Mucosa of descending colon (tissue), 3 donors: ENCODE data around the gene CRKL. TPM values are rescaled to one million over a fixed set of nuclear protein-coding genes. Genes with fewer than 3 reads are reported as not detected.

Experiments
- ATAC-seq: fragments of 200-7000 bp; cut with Tn5 transposase; one replicate; pipeline ENCODE4 v1.9.1; 2020; ENCODE audit warnings: mild to moderate bottlenecking, moderate library complexity
- DNase-seq, 3 donors: peaks; one replicate each; pipeline ENCODE4 v3.0.0-alpha.2; 2020
- H3K36me3 ChIP-seq: fragments of 200-600 bp; one replicate; pipeline ENCODE4 v1.8.0; 2021; ENCODE audit warnings: low read depth, mild to moderate bottlenecking
- H3K4me1 ChIP-seq: fragments of 200-600 bp; one replicate; pipeline ENCODE4 v1.8.0; 2021; ENCODE audit warnings: low read depth, mild to moderate bottlenecking
- H3K4me3 ChIP-seq: fragments of 200-600 bp; one replicate; pipeline ENCODE4 v1.8.0; 2021; ENCODE audit warnings: mild to moderate bottlenecking
- H3K9me3 ChIP-seq: fragments of 200-600 bp; one replicate; pipeline ENCODE4 v1.8.0; 2021; ENCODE audit warnings: mild to moderate bottlenecking
- CTCF ChIP-seq: fragments of 200-600 bp; IDR thresholded peaks from one replicate; pipeline ENCODE4 v1.8.0; 2022; ENCODE audit warnings: antibody characterized with exemption, mild to moderate bottlenecking
- intact Hi-C, 2 donors: fragments of 100-400 bp; cut with DNase I in 1 of 2; cut with micrococcal nuclease in 1 of 2; formaldehyde crosslinking; loops; one replicate each; pipeline versions ENCODE4 v1.11.0 to v1.11.1; 2022; cut with DNase I, micrococcal nuclease
- total RNA-seq, 3 donors: library from RNA; stranded (reverse); fragmentation: NEBNext Ultra II Directional in 2 of 3; extraction: Animal tissue kit (Norgen Biotek cat#: 25700) in 2 of 3; gene quantifications; one replicate each; pipeline versions ENCODE4 v1.2.1 to v1.2.4, GENCODE V29; 2021 to 2023
- donor health status: DM: no; HTN: no; CAD: no; lungs with moderate emphysema.
- donor health status: DM: no; HTN: no; CAD: no.
- donor health status: DM: no; HTN: yes; CAD: no.

The CRKL gene
- total RNA-seq, 3 donors from 2014 or later = 48.7 to 63.4 (median 55.3) TPM

- H3K4me1 ChIP-seq = peaks cover 4% of the 10 kb centered on the region
- H3K4me3 ChIP-seq = no peak overlapping the region
- no peak for DNase-seq
- TF ChIP-seq CTCF = no peak
- no peak for ATAC-seq
- no peaks in the 10 kb centered on the region for H3K36me3 ChIP-seq
- H3K9me3 ChIP-seq = no peaks in the 10 kb centered on the region
- intact Hi-C loops = no loop called here
These were observed 39.5 kb upstream of the CRKL start for GRCh38 chr22:20877715-20878114.

- no peak for TF ChIP-seq CTCF
These were observed 36.0 kb upstream of the CRKL start for GRCh38 chr22:20881231-20881630.

GRCh38 chr22:20881869-20882815 is 35.1 kb upstream of the CRKL start:
- Histone ChIP-seq H3K9me3 (no peaks in the 10 kb centered on the region), H3K4me1 (peaks cover 14% of the 10 kb centered on the region), H3K36me3 (no peaks in the 10 kb centered on the region), H3K4me3 (no peak overlapping the region)
- DNase-seq (peak in 1 of 3 donors; percentile 3), ATAC-seq (no peak)
- intact Hi-C loops = no loop called here
- no peak for TF ChIP-seq CTCF

More at GRCh38 chr22:20881231-20881630, 36.0 kb upstream of the CRKL start:
- ATAC-seq (no peak), DNase-seq (peak in 1 of 3 donors; percentile 28)
- intact Hi-C loops = no loop called here
- peaks cover 11% of the 10 kb centered on the region for H3K4me1 ChIP-seq
- H3K9me3 ChIP-seq = no peaks in the 10 kb centered on the region
- no peaks in the 10 kb centered on the region for H3K36me3 ChIP-seq
- H3K4me3 ChIP-seq = no peak overlapping the region

GRCh38 chr22:20882855-20883254 is 34.4 kb upstream of the CRKL start:
- Histone ChIP-seq H3K4me3 (no peak overlapping the region), H3K9me3 (no peaks in the 10 kb centered on the region), H3K4me1 (peaks cover 14% of the 10 kb centered on the region), H3K36me3 (no peaks in the 10 kb centered on the region)
- intact Hi-C loops = no loop called here
- no peak for TF ChIP-seq CTCF
- ATAC-seq = no peak
- no peak for DNase-seq

GRCh38 chr22:20884454-20884853 is 32.8 kb upstream of the CRKL start:
- ATAC-seq (no peak), DNase-seq (peak in 1 of 3 donors; percentile 11)
- intact Hi-C loops = no loop called here
- Histone ChIP-seq H3K9me3 (no peaks in the 10 kb centered on the region), H3K4me3 (no peak overlapping the region), H3K36me3 (no peaks in the 10 kb centered on the region), H3K4me1 (peaks cover 14% of the 10 kb centered on the region)
- TF ChIP-seq CTCF = no peak
